Skeletal muscle satellite cell (primary cell): ENCODE measurements around the gene SFPQ.
A peak's percentile ranks its signal among the peaks of the same experiment; 100 is the strongest.

ENCODE experiments used
- H3K27me3 ChIP-seq: 2 replicates; pipeline ENCODE4 v1.7.0; 2013; ENCODE audit warnings: low read length; ENCODE audit not compliant: control insufficient read depth, insufficient read depth
- H3K36me3 ChIP-seq: 2 replicates; pipeline ENCODE4 v1.7.0; 2013; ENCODE audit warnings: mild to moderate bottlenecking, control low read depth, low read length; ENCODE audit not compliant: insufficient read depth
- H3K4me1 ChIP-seq: 2 replicates; pipeline ENCODE4 v1.7.0; 2013; ENCODE audit warnings: low read length; ENCODE audit not compliant: control insufficient read depth, insufficient read depth
- H3K4me2 ChIP-seq: 2 replicates; pipeline ENCODE4 v1.7.0; 2013; ENCODE audit warnings: mild to moderate bottlenecking, low read length
- H3K4me3 ChIP-seq: 2 replicates; pipeline ENCODE4 v1.7.0; 2013; ENCODE audit warnings: low read length
- H3K9ac ChIP-seq: 2 replicates; pipeline ENCODE4 v1.7.0; 2013; ENCODE audit warnings: mild to moderate bottlenecking, low read depth, low read length, moderate library complexity
- H3K9me3 ChIP-seq: replicated peaks from 2 replicates; pipeline ENCODE4 v1.7.0; 2013; ENCODE audit warnings: mild to moderate bottlenecking, control low read depth, low read length

SFPQ gene

DNA sequence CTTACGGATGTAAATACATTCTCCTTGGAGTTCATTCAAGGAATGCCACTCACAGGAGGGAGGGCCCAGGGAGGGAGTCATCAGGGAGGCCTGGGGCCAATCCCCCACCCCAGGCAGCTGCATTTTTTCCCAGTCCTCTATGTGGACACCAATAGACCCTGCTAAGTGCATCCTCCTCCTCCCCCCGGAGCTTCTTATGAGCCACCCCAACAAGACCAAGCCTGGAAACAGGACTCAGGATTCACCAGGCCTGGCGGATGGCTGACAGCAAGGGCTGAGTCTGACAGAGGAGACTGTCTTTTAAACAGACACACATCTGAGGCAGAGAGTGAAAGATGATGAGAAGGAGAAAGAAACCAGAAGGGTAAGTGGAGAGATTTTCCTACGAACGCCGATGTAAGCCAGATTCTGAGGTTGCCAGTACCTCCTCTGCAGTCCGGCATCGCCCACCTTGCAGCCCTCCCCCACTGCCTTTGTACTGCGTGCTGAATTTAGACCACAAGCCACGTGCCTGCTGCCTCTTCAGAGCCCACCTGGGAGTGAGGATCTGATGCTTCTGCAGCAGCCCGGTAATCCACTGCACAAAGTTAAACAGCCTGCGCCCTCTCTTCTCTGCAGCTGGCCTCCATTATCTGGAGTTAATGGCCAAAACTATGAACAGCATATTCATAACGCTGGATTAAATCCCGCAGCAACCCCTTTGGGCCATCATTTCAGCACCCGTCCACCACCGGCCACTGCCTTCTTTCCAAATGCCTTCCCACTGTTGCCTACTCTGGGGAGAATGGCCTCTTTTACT lies 17.6 kb upstream of the SFPQ start:
- no peaks in the 10 kb centered on the region for H3K27me3 ChIP-seq
- no peaks in the 10 kb centered on the region for H3K9me3 ChIP-seq
- no peak overlapping the region for H3K4me2 ChIP-seq
- no peaks in the 10 kb centered on the region for H3K36me3 ChIP-seq
- H3K4me1 ChIP-seq, result no peaks in the 10 kb centered on the region
- no peak overlapping the region for H3K9ac ChIP-seq
- no peak overlapping the region for H3K4me3 ChIP-seq

DNA sequence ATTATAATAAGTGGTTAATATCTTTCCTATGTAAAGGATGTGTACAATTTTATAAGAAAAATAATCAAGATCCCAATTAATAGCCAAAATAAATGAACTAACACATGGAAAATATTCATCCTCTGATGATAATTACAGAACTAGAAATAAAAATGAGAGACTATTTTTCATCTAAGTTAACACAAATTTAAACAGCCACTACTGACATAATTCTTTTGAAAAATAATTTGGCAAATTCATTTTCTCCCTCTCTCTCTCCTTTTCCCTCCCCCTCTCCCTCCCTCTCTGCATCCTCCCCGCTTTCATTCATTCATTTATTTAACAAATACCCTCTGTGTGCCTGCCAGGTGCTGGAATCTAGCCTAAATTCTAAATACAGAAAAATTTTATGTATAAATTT lies 10.3 kb upstream of the SFPQ start:
- Histone ChIP-seq H3K4me2 (no peak overlapping the region), H3K27me3 (no peaks in the 10 kb centered on the region), H3K9ac (no peak overlapping the region), H3K4me3 (no peak overlapping the region), H3K4me1 (peaks cover 4% of the 10 kb centered on the region), H3K9me3 (no peaks in the 10 kb centered on the region), H3K36me3 (no peaks in the 10 kb centered on the region)

DNA sequence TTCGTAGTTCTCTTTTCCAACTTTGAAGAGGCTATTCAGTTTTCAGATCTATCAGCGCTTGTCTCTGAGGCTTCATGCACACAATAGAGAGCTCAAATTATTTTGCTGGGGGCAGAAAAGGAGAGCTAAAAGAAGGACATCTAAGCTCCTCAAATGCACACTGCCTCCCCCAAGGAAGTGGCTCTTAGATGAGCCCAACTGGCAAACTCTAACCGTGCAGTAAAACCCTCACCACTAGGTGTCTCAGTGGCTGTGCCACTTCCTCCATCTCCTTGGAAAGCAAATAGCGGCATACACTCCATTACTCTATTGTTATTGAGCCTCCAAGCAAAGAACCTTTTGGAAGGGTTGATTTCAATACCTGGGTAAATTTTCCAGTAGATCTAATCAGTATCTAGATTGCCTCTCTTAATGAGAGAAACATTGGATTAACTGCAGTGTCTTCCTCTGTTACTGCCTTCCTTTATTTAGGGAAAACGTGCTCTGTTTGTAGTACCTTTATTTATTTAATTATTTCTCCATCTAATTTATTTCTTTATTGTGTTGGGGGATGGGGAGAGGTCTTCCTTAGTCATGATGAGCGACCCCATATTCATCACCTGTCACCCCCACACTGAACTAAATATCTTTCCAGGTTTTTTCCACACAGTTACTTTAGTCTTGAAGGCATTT lies 9.2 kb upstream of the SFPQ start:
- H3K4me2 ChIP-seq, result peak overlapping the region; percentile 60
- H3K4me1 ChIP-seq, result peaks cover 4% of the 10 kb centered on the region
- H3K27me3 ChIP-seq, result no peaks in the 10 kb centered on the region
- no peaks in the 10 kb centered on the region for H3K36me3 ChIP-seq
- peak overlapping the region; percentile 52 for H3K4me3 ChIP-seq
- no peaks in the 10 kb centered on the region for H3K9me3 ChIP-seq
- H3K9ac ChIP-seq, result no peak overlapping the region

DNA sequence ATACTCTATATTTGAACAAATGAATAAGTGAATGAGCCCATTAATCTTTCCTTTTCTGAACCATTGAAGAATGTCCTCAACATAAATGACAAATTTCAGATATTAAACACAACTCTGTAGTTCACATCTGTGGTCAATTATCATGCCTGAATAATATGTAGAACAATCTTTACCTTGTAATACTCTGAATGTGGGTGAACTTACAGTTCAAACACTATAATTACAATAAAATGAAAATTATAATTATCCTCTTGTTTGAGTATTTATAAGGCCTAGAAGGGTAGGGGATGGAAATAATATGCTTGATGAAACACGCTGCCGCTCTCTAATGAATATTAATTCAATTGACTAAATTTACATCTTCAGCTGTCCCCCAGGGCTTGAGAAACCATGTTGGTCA lies 8.7 kb upstream of the SFPQ start:
- Histone ChIP-seq H3K4me2 (no peak overlapping the region), H3K4me3 (no peak overlapping the region), H3K4me1 (peaks cover 4% of the 10 kb centered on the region), H3K9ac (no peak overlapping the region), H3K27me3 (no peaks in the 10 kb centered on the region), H3K36me3 (no peaks in the 10 kb centered on the region), H3K9me3 (no peaks in the 10 kb centered on the region)

DNA sequence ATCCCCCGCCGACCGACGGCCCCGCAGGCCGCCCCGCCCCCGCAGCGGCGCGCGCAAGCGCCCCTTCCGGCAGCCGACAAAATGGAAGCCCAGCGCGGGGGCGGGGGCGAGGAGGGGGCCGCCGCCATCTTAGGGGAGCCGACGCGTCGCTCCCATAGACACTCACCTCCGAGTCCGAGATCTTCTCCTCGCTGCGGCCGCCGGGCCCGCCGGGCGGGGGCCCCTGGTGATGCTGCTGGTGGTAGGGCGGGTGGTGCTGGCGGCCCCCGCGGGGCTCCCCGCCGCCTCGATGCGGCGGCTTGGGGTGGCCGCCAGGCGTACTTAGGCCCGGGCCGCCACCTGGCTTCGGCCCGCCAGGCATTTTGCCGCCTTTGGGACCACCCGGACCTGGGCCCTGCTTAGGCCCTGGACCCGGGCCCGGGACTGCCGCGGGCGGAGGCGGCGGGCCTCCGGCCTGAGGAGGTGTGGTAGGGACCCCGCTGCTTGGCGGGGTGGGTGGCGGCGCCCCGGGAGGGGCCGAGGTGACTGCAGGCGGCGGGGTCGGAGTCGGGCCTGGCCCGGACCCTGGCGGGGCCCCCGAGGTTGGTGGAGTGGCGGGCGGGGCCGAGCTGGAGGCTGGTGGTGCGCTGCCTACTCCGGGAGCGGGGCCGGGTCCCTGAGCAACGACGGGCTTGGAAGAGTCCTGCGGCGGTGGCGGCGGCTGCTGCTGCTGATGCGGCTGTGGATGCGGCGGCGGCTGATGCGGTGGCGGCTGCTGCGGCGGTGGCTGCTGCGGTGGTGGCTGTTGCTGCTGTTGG lies 691 bp downstream of the SFPQ start:
- peak overlapping the region; percentile 90 for H3K4me3 ChIP-seq
- peaks cover 46% of the 10 kb centered on the region for H3K36me3 ChIP-seq
- H3K4me1 ChIP-seq, result peaks cover 23% of the 10 kb centered on the region
- no peaks in the 10 kb centered on the region for H3K27me3 ChIP-seq
- no peaks in the 10 kb centered on the region for H3K9me3 ChIP-seq
- H3K9ac ChIP-seq, result peak overlapping the region; percentile 100
- peak overlapping the region; percentile 77 for H3K4me2 ChIP-seq

DNA sequence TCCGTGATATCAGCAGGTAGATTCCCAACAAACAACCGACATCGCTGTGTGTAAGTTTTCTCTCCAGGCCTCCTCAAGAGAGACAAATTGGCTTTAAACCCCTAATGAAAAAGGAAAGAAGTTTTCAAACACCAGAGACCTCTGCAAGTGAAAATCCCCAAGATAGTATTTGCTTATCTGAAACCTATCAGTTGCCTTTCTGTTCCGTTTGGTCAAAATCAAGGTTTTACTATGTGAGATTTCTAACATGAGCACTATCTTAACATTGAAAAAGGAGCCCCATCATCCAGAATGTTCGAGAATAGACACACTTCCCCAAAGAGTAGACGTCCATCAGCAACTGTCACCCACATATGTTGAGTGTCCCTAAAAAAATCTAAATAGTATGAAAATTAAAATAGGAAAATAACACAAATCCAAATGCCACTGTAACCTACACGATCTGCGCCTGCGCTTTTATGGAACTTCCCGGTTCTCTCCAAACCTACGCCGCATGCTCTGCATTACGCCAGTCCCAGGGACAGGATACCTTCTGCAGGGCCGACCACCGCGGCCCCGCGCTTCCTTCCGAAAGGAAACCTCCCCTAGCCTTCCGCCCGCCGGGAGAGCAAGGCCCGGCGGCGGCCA lies 1.4 kb downstream of the SFPQ start:
- Histone ChIP-seq H3K4me2 (peak overlapping the region; percentile 77), H3K4me3 (peak overlapping the region; percentile 90), H3K36me3 (peaks cover 53% of the 10 kb centered on the region), H3K9ac (peak overlapping the region; percentile 100), H3K27me3 (no peaks in the 10 kb centered on the region), H3K9me3 (no peaks in the 10 kb centered on the region), H3K4me1 (peaks cover 27% of the 10 kb centered on the region)

DNA sequence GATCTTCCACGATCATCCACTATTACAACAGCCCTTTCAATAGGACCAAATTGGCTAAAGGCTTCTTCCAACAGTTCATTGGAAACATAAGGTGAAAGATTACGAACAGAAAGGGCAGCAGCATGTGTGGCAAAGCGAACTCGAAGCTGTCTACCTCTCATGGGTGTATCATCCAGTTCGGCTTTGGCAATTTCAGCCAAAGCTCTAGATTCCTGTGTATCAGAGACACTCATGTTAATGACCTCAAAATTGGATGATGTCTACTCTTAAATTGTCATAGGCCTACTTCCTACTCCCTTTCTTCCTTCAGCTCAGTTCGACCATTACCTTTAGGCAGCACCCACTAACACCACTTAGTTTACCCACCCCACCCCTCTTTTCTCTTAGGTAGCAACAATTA lies 2.2 kb downstream of the SFPQ start:
- peak overlapping the region; percentile 77 for H3K4me2 ChIP-seq
- peak overlapping the region; percentile 90 for H3K4me3 ChIP-seq
- no peaks in the 10 kb centered on the region for H3K27me3 ChIP-seq
- peaks cover 60% of the 10 kb centered on the region for H3K36me3 ChIP-seq
- H3K9ac ChIP-seq, result peak overlapping the region; percentile 100
- H3K9me3 ChIP-seq, result no peaks in the 10 kb centered on the region
- peaks cover 31% of the 10 kb centered on the region for H3K4me1 ChIP-seq

DNA sequence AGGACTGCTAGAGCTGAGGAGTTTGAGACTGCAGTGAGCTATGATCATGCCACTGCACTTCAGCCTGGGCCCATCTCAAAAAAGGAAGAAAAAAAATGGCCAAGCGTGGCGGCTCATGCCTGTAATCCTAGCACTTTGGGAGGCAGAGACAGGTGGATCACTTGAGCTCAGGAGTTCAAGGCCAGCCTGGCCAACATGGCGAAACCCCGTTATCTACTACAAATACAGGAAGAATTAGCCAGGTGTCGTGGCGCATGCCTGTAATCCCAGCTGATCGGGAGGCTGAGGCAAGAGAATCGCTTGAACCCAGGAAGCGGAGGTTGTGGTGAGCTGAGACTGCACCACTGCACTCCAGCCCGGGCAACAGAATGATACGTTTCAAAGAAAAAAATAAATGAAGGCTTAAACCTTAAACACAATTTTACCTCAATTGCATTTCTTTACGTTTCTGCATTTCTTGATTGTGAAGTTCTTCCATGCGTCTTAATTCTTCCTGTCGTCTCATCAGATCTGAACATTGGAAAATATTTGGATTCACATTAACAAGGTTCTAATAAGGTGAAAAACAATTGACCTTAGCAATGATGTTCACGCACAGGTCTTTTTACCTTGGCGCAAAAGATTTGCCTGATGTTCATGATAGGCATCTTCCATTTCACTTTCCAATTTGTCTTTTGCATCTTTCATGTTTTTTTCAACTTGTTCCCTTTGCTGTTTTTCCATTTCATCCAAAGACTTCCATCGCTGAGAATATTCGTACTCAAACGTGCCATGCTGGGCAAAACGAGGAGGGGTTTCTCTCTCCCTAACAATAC lies 4.2 kb downstream of the SFPQ start:
- H3K4me3 ChIP-seq, result peak overlapping the region; percentile 90
- H3K9ac ChIP-seq, result peak overlapping the region; percentile 100
- H3K4me2 ChIP-seq, result peak overlapping the region; percentile 77
- no peaks in the 10 kb centered on the region for H3K27me3 ChIP-seq
- H3K4me1 ChIP-seq, result peaks cover 36% of the 10 kb centered on the region
- H3K9me3 ChIP-seq, result no peaks in the 10 kb centered on the region
- peaks cover 80% of the 10 kb centered on the region for H3K36me3 ChIP-seq

DNA sequence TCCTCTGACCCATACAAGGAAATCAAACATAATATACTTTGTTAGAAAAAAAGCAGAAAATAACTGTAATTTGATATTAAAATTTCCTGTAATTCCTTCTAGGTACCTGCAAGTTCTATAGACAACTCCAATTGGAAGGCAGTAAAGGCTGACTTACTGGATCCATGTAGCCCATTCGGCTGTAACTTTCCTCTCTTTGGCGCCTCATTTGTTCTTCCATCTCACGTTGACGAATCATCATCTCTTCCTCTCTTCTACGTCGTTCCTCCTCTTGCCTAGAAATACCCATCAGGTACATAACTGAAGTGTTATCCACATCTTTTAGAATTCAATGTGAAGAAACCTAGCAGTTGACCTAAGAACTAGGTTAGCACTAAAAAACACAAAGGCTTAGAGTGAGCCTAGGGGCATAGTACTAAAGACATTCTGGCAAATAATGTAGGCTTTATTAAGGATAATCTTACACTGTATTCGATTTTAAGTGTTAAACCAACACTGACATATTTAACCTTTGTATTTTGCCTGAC lies 5.1 kb downstream of the SFPQ start:
- Histone ChIP-seq H3K27me3 (no peaks in the 10 kb centered on the region), H3K4me3 (no peak overlapping the region), H3K4me2 (peak overlapping the region; percentile 28), H3K9ac (no peak overlapping the region), H3K36me3 (peaks cover 87% of the 10 kb centered on the region), H3K9me3 (no peaks in the 10 kb centered on the region), H3K4me1 (peaks cover 33% of the 10 kb centered on the region)

DNA sequence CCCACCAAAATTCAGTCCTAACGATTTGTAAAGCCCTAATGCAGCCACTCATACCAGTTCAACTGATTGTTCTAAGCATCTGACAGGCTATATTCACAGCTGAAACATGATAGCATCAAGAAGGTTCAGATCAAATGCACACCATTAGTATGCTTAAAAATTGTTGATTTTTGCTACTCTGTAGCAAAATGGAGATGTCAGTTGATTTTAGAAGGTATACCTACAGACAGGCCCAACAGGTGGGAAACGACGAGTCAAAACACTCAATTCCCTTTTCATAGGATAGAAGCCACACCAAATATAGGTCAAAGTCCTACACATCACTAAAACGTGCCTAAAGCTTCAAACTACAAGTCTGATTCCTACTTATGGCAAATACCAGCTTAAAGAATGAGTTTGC lies 6.7 kb downstream of the SFPQ start:
- Histone ChIP-seq H3K27me3 (no peaks in the 10 kb centered on the region), H3K4me1 (peaks cover 33% of the 10 kb centered on the region), H3K36me3 (peaks cover 97% of the 10 kb centered on the region), H3K4me3 (no peak overlapping the region), H3K4me2 (peak overlapping the region; percentile 36), H3K9ac (no peak overlapping the region), H3K9me3 (no peaks in the 10 kb centered on the region)
